HepG2 (cell line): Measurements from ENCODE around the gene ZFPM1. TPM values are rescaled to one million over a fixed set of nuclear protein-coding genes. Genes with fewer than 3 reads are reported as not detected.
A peak's percentile ranks its signal among the peaks of the same experiment; 100 is the strongest.

ENCODE experiments used
- ARID5B ChIP-seq: IDR thresholded peaks from 2 replicates; pipeline ENCODE4 v1.4.0; 2020; ENCODE audit warnings: mild to moderate bottlenecking, missing genetic modification reagents
- ATF7-NPFF ChIP-seq: sonication (generic); formaldehyde crosslinking; IDR thresholded peaks from 2 replicates; pipeline ENCODE4 v1.8.1; 2023; ENCODE audit warnings: mild to moderate bottlenecking, low read depth, missing genetic modification reagents, moderate library complexity
- BRCA1 ChIP-seq: sonication (generic); formaldehyde crosslinking; IDR thresholded peaks from 2 replicates; pipeline ENCODE4 v1.4.0; 2020; ENCODE audit warnings: missing genetic modification reagents
- GMEB2 ChIP-seq: IDR thresholded peaks from 2 replicates; pipeline ENCODE4 v1.6.1; 2016; ENCODE audit warnings: missing biosample characterization, missing genetic modification reagents, low read depth
- GZF1 ChIP-seq: sonication (generic); formaldehyde crosslinking; IDR thresholded peaks from 2 replicates; pipeline ENCODE4 v1.5.1; 2020; ENCODE audit warnings: mild to moderate bottlenecking, missing genetic modification reagents
- HOXA5 ChIP-seq: sonication (generic); formaldehyde crosslinking; IDR thresholded peaks from 2 replicates; pipeline ENCODE4 v1.4.0; 2020; ENCODE audit warnings: missing genetic modification reagents
- KMT2A ChIP-seq: sonication (generic); formaldehyde crosslinking; IDR thresholded peaks from 2 replicates; pipeline ENCODE4 v1.4.0; 2020; ENCODE audit warnings: missing genetic modification reagents
- NONO ChIP-seq, 2 experiments: fragments of 450-650 bp in 1 of 2; sonication (generic) in 1 of 2; formaldehyde crosslinking in 1 of 2; IDR thresholded peaks in 1 of 2; conservative IDR thresholded peaks in 1 of 2; 2 replicates each; pipeline versions ENCODE4 v1.6.1 to v1.8.0; 2017 to 2022; ENCODE audit warnings: mild to moderate bottlenecking in 1 of 2, missing genetic modification reagents in 1 of 2, moderate library complexity in 1 of 2
- SNAPC2 ChIP-seq: sonication (generic); formaldehyde crosslinking; IDR thresholded peaks from 2 replicates; pipeline ENCODE4 v1.8.1; 2022; ENCODE audit warnings: mild to moderate bottlenecking, missing genetic modification reagents
- TAF15 ChIP-seq: fragments of 200-400 bp; formaldehyde crosslinking; IDR thresholded peaks from one replicate; pipeline ENCODE4 v1.6.1; 2018; ENCODE audit warnings: mild to moderate bottlenecking, low read depth, low read length; ENCODE audit not compliant: poor library complexity, severe bottlenecking
- TCF12 ChIP-seq, 2 experiments: fragments of 450-650 bp in 1 of 2; sonication (generic) in 1 of 2; formaldehyde crosslinking in 1 of 2; IDR thresholded peaks; 2 replicates each; pipeline versions ENCODE4 v1.6.1 to v1.8.0; 2017 to 2022; ENCODE audit warnings: antibody characterized with exemption in 1 of 2, mild to moderate bottlenecking in 1 of 2, missing genetic modification reagents in 1 of 2, moderate library complexity in 1 of 2
- ZNF263 ChIP-seq: sonication (generic); formaldehyde crosslinking; IDR thresholded peaks from 2 replicates; pipeline ENCODE4 v1.4.0; 2020; ENCODE audit warnings: missing genetic modification reagents
- ZNF564 ChIP-seq: sonication (generic); formaldehyde crosslinking; IDR thresholded peaks from 2 replicates; pipeline ENCODE4 v1.8.1; 2023; ENCODE audit warnings: mild to moderate bottlenecking, missing genetic modification reagents
- ZNF883 ChIP-seq: sonication (generic); formaldehyde crosslinking; IDR thresholded peaks from 2 replicates; pipeline ENCODE4 v1.5.1; 2020; ENCODE audit warnings: mild to moderate bottlenecking, missing genetic modification reagents; ENCODE audit errors: not compliant biosample characterization
- polyA plus RNA-seq, 8 experiments: library from polyadenylated mRNA; depleted of rRNA in 3 of 8; stranded (reverse) in 7 of 8; unstranded in 1 of 8; fragments of >200 nt; fragmentation: Illumina TruSeq in 4 of 8; extraction: Trizol in 4 of 8; gene quantifications; 2 replicates each; pipeline versions ENCODE4 v1.2.1 to v1.2.3, GENCODE V29; 2011 to 2016; ENCODE audit warnings: low read depth in 4 of 8, missing spikeins in 1 of 8, mixed read lengths in 1 of 8; ENCODE audit not compliant: insufficient read depth in 1 of 8
- total RNA-seq, 5 experiments: library from RNA; depleted of rRNA; stranded (reverse); fragments of >200 nt; fragmentation: Illumina TruSeq; extraction: Trizol; gene quantifications; 2 replicates each; pipeline ENCODE4 v1.2.3, GENCODE V29; 2016; ENCODE audit warnings: low read depth in 1 of 5
- TF ChIP-seq, protein P1 (sequence below): IDR thresholded peaks from 2 replicates; pipeline ENCODE4 v1.6.1; 2012; ENCODE audit warnings: low read length, improper control_type of control experiment
- TF ChIP-seq, protein P2 (sequence below): sonication (generic); formaldehyde crosslinking; IDR thresholded peaks from 2 replicates; pipeline ENCODE4 v1.4.0; 2020; ENCODE audit warnings: missing genetic modification reagents; ENCODE audit errors: not compliant biosample characterization

Gene ZFPM1
- total and polyA plus RNA-seq, 2 of the 13 experiments (the other 11 are each of a cell fraction or from before 2014, with no cell fraction given), result 1.3 to 3.8 TPM

DNA sequence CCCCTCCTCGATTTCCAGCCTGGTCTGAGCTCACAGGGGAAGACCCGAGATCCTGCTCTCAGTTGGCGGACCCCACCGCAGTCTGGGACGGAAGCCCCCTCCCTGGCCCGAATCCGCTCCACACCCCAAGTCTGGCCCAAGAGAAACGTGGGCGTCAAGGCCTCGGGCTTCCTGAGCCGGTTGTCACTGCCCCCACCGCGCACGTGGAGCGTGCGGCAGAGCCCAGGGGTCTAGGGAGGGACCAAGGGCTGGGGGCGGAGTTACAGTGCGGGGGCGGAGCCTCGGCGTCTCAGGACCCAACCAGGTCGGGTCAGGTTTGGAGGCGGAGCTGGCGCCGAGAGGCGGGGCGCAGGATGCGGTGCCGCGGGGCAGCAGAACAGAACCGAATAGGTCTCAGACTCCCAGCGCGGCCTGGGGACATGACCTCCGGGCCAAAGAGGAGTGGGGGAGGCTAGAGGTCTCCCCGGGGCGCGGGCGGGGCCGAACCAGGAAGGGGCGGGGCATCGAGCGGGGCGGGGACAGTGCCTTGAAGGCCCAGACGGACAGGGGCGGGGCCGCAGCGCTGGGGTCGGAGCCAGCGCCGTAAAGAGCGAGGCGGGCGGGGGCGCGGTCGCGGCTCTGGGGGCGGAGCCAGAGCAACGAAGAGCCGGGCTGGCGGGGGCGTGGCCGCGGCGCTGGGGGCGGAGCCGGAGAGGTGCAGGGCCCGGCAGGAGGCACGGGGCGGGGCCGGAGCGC, 431 bp upstream of the ZFPM1 start (continued):
- TF ChIP-seq, protein P1, sequence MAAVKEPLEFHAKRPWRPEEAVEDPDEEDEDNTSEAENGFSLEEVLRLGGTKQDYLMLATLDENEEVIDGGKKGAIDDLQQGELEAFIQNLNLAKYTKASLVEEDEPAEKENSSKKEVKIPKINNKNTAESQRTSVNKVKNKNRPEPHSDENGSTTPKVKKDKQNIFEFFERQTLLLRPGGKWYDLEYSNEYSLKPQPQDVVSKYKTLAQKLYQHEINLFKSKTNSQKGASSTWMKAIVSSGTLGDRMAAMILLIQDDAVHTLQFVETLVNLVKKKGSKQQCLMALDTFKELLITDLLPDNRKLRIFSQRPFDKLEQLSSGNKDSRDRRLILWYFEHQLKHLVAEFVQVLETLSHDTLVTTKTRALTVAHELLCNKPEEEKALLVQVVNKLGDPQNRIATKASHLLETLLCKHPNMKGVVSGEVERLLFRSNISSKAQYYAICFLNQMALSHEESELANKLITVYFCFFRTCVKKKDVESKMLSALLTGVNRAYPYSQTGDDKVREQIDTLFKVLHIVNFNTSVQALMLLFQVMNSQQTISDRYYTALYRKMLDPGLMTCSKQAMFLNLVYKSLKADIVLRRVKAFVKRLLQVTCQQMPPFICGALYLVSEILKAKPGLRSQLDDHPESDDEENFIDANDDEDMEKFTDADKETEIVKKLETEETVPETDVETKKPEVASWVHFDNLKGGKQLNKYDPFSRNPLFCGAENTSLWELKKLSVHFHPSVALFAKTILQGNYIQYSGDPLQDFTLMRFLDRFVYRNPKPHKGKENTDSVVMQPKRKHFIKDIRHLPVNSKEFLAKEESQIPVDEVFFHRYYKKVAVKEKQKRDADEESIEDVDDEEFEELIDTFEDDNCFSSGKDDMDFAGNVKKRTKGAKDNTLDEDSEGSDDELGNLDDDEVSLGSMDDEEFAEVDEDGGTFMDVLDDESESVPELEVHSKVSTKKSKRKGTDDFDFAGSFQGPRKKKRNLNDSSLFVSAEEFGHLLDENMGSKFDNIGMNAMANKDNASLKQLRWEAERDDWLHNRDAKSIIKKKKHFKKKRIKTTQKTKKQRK, result no peak
- TF ChIP-seq TCF12 (IDR thresholded peaks at IDR 0.05), result no peak
- TF ChIP-seq TCF12 (CRISPR knock-in tag; IDR thresholded peaks at IDR 0.05), result no peak; the same call in 1 of the 2 replicates
- TF ChIP-seq, protein P2, sequence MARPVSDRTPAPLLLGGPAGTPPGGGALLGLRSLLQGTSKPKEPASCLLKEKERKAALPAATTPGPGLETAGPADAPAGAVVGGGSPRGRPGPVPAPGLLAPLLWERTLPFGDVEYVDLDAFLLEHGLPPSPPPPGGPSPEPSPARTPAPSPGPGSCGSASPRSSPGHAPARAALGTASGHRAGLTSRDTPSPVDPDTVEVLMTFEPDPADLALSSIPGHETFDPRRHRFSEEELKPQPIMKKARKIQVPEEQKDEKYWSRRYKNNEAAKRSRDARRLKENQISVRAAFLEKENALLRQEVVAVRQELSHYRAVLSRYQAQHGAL (CRISPR knock-in tag), result no peak
- TF ChIP-seq BRCA1 (CRISPR knock-in tag), result peak; percentile 92; the same call in 1 of the 2 replicates
- peak; percentile 86 for TF ChIP-seq TAF15
- TF ChIP-seq ATF7-NPFF (CRISPR knock-in tag), result peak; percentile 95
- TF ChIP-seq ARID5B (CRISPR knock-in tag), result peak; percentile 66
- peak; percentile 96 for TF ChIP-seq HOXA5 (CRISPR knock-in tag)
- TF ChIP-seq ZNF883 (CRISPR knock-in tag), result peak; percentile 99
- no peak for TF ChIP-seq NONO (IDR thresholded peaks at IDR 0.05)
- peak; percentile 82 for TF ChIP-seq NONO (CRISPR knock-in tag; conservative IDR thresholded peaks at IDR 0.05)
- TF ChIP-seq ZNF564 (CRISPR knock-in tag), result peak; percentile 75; the same call in 1 of the 2 replicates
- no peak for TF ChIP-seq GMEB2 (CRISPR knock-in tag)
- no peak for TF ChIP-seq KMT2A (CRISPR knock-in tag)
- peak; percentile 84; the same call in 1 of the 2 replicates for TF ChIP-seq SNAPC2
- 0 out of 2 replicates have a peak, but pooled peaks have one; percentile 80 for TF ChIP-seq GZF1
- peak; percentile 62; the same call in 1 of the 2 replicates for TF ChIP-seq ZNF263
